Mucosa of rectum (tissue), 2 donors: ENCODE measurements around the gene SEC14L1.

Source experiments
- H3K27ac ChIP-seq, 2 donors: one replicate each; pipeline ENCODE4 v1.7.0; 2013; ENCODE audit warnings: inconsistent platforms in 2 of 2, low read depth in 2 of 2, low read length in 2 of 2
- H3K27me3 ChIP-seq, 2 donors: one replicate each; pipeline ENCODE4 v1.7.0; 2013; ENCODE audit warnings: low read length in 2 of 2; ENCODE audit not compliant: control insufficient read depth in 2 of 2, insufficient read depth in 2 of 2
- H3K36me3 ChIP-seq, 2 donors: one replicate each; pipeline ENCODE4 v1.7.0; 2013; ENCODE audit warnings: low read length in 2 of 2; ENCODE audit not compliant: control insufficient read depth in 2 of 2, insufficient read depth in 2 of 2
- H3K4me1 ChIP-seq, 2 donors: one replicate each; pipeline ENCODE4 v1.7.0; 2013; ENCODE audit warnings: low read length in 2 of 2, mild to moderate bottlenecking in 1 of 2; ENCODE audit not compliant: control insufficient read depth in 2 of 2, insufficient read depth in 2 of 2
- H3K4me3 ChIP-seq, 2 donors: one replicate each; pipeline ENCODE4 v1.7.0; 2013; ENCODE audit warnings: low read length in 2 of 2
- H3K9ac ChIP-seq, 2 donors: one replicate each; pipeline ENCODE4 v1.7.0; 2013; ENCODE audit warnings: low read length in 2 of 2, low read depth in 1 of 2, mild to moderate bottlenecking in 1 of 2
- H3K9me3 ChIP-seq, 2 donors: one replicate each; pipeline ENCODE4 v1.7.0; 2013; ENCODE audit warnings: low read length in 2 of 2; ENCODE audit not compliant: control insufficient read depth in 2 of 2
- donor health status: healthy.
- donor health status: Normal muscosa, but diverticular disease.

SEC14L1 gene

GRCh38 chr17:77203846-77204245 lies 63.1 kb downstream of the SEC14L1 start:
- Histone ChIP-seq H3K27me3 (no peaks in the 10 kb centered on the region), H3K9me3 (no peaks in the 10 kb centered on the region), H3K36me3 (peaks cover 38 to 63% of the 10 kb centered on the region in 2 donors), H3K4me1 (no peaks in the 10 kb centered on the region), H3K9ac (no peak overlapping the region), H3K4me3 (no peak overlapping the region), H3K27ac (no peak overlapping the region)

GRCh38 chr17:77204536-77204935 lies 63.8 kb downstream of the SEC14L1 start:
- Histone ChIP-seq H3K27ac (no peak overlapping the region), H3K9ac (no peak overlapping the region), H3K4me1 (no peaks in the 10 kb centered on the region), H3K27me3 (no peaks in the 10 kb centered on the region), H3K9me3 (no peaks in the 10 kb centered on the region), H3K36me3 (peaks cover 44 to 64% of the 10 kb centered on the region in 2 donors), H3K4me3 (no peak overlapping the region)

- no peaks in the 10 kb centered on the region for H3K4me1 ChIP-seq
- H3K4me3 ChIP-seq: no peak overlapping the region
- H3K36me3 ChIP-seq: peaks cover 47 to 69% of the 10 kb centered on the region in 2 donors
- H3K27me3 ChIP-seq: no peaks in the 10 kb centered on the region
- no peaks in the 10 kb centered on the region for H3K9me3 ChIP-seq
- H3K27ac ChIP-seq: no peak overlapping the region
- H3K9ac ChIP-seq: no peak overlapping the region
Measured at GRCh38 chr17:77205396-77206125, 64.8 kb downstream of the SEC14L1 start.

- Histone ChIP-seq H3K27me3 (no peaks in the 10 kb centered on the region), H3K4me1 (peaks cover 0 to 7% of the 10 kb centered on the region in 2 donors), H3K36me3 (peaks cover 53 to 71% of the 10 kb centered on the region in 2 donors), H3K9ac (no peak overlapping the region), H3K27ac (no peak overlapping the region), H3K9me3 (no peaks in the 10 kb centered on the region), H3K4me3 (no peak overlapping the region)
Measured at GRCh38 chr17:77206158-77206956, 65.6 kb downstream of the SEC14L1 start.

GRCh38 chr17:77207689-77208216 lies 67.0 kb downstream of the SEC14L1 start:
- no peak overlapping the region for H3K27ac ChIP-seq
- H3K4me1 ChIP-seq: peaks cover 2 to 15% of the 10 kb centered on the region in 2 donors
- H3K36me3 ChIP-seq: peaks cover 65 to 79% of the 10 kb centered on the region in 2 donors
- H3K27me3 ChIP-seq: no peaks in the 10 kb centered on the region
- H3K9me3 ChIP-seq: no peaks in the 10 kb centered on the region
- H3K4me3 ChIP-seq: no peak overlapping the region
- no peak overlapping the region for H3K9ac ChIP-seq

GRCh38 chr17:77208217-77208808 lies 67.5 kb downstream of the SEC14L1 start:
- H3K9me3 ChIP-seq: no peaks in the 10 kb centered on the region
- H3K9ac ChIP-seq: no peak overlapping the region
- H3K27me3 ChIP-seq: no peaks in the 10 kb centered on the region
- peaks cover 6 to 21% of the 10 kb centered on the region in 2 donors for H3K4me1 ChIP-seq
- peak overlapping the region in 1 of 2 donors; percentile 16 for H3K27ac ChIP-seq
- peaks cover 71 to 83% of the 10 kb centered on the region in 2 donors for H3K36me3 ChIP-seq
- no peak overlapping the region for H3K4me3 ChIP-seq

- H3K4me1 ChIP-seq: peaks cover 6 to 22% of the 10 kb centered on the region in 2 donors
- H3K9me3 ChIP-seq: no peaks in the 10 kb centered on the region
- H3K36me3 ChIP-seq: peaks cover 75 to 83% of the 10 kb centered on the region in 2 donors
- H3K27ac ChIP-seq: peak overlapping the region in 1 of 2 donors; percentile 16
- no peak overlapping the region for H3K4me3 ChIP-seq
- H3K27me3 ChIP-seq: no peaks in the 10 kb centered on the region
- H3K9ac ChIP-seq: no peak overlapping the region
Measured at GRCh38 chr17:77208856-77209255, 68.1 kb downstream of the SEC14L1 start.

GRCh38 chr17:77209330-77209748 lies 68.6 kb downstream of the SEC14L1 start:
- Histone ChIP-seq H3K36me3 (peaks cover 77 to 85% of the 10 kb centered on the region in 2 donors), H3K27me3 (no peaks in the 10 kb centered on the region), H3K9ac (no peak overlapping the region), H3K4me1 (peaks cover 6 to 22% of the 10 kb centered on the region in 2 donors), H3K9me3 (no peaks in the 10 kb centered on the region), H3K4me3 (no peak overlapping the region), H3K27ac (peak overlapping the region in 1 of 2 donors; percentile 16)

GRCh38 chr17:77210331-77210730 lies 69.6 kb downstream of the SEC14L1 start:
- no peak overlapping the region for H3K4me3 ChIP-seq
- no peaks in the 10 kb centered on the region for H3K9me3 ChIP-seq
- peaks cover 72 to 85% of the 10 kb centered on the region in 2 donors for H3K36me3 ChIP-seq
- H3K27me3 ChIP-seq: no peaks in the 10 kb centered on the region
- H3K9ac ChIP-seq: no peak overlapping the region
- peaks cover 6 to 22% of the 10 kb centered on the region in 2 donors for H3K4me1 ChIP-seq
- H3K27ac ChIP-seq: no peak overlapping the region
